H1 (cell line): ENCODE measurements around the gene ALDH1B1. TPM values are rescaled to one million over a fixed set of nuclear protein-coding genes. Genes with fewer than 3 reads are reported as not detected.

Source experiments
- CTCF ChIA-PET: fragments of 300-600 bp; sonication (Branson Sonifier 250); formaldehyde crosslinking; loops from one replicate; lab custom pipeline; 2021; ENCODE audit not compliant: partially characterized antibody; lab: Charles Lee
- POLR2A ChIA-PET: fragments of 300-600 bp; sonication (Branson Sonifier 250); formaldehyde crosslinking; loops from one replicate; lab custom pipeline; 2021; ENCODE audit warnings: inconsistent platforms; ENCODE audit not compliant: partially characterized antibody; lab: Charles Lee
- DNase-seq, 2 experiments: peaks; one replicate each; pipeline versions ENCODE4 v3.0.0 to v3.0.0-alpha.2; 2010 to 2022; ENCODE audit warnings: low spot score in 2 of 2, low read depth in 1 of 2, mixed read lengths in 1 of 2
- FAIRE-seq: peaks from 2 replicates; lab custom pipeline; 2011; peaks lifted over from hg19 to GRCh38; lab: Jason Lieb, UNC
- H2AFZ ChIP-seq: 2 replicates; pipeline ENCODE4 v1.8.1; 2012; ENCODE audit warnings: low read length, inconsistent platforms
- H2AK5ac ChIP-seq: 2 replicates; pipeline ENCODE4 v1.6.1; 2013; ENCODE audit warnings: low read depth, low read length
- H2BK120ac ChIP-seq: replicated peaks from 2 replicates; pipeline ENCODE3; 2013; ENCODE audit warnings: low read depth, low read length, inconsistent platforms
- H2BK12ac ChIP-seq: 2 replicates; pipeline ENCODE4 v1.6.1; 2013; ENCODE audit warnings: low read depth, low read length
- H2BK15ac ChIP-seq: 2 replicates; pipeline ENCODE4 v1.6.1; 2013; ENCODE audit warnings: low read length
- H2BK20ac ChIP-seq: 2 replicates; pipeline ENCODE4 v1.6.1; 2013; ENCODE audit warnings: low read length
- H2BK5ac ChIP-seq: 2 replicates; pipeline ENCODE4 v1.6.1; 2013; ENCODE audit warnings: low read depth, low read length
- H3K14ac ChIP-seq: 2 replicates; pipeline ENCODE4 v1.6.1; 2013; ENCODE audit warnings: inconsistent platforms; ENCODE audit not compliant: insufficient read length
- H3K18ac ChIP-seq: 2 replicates; pipeline ENCODE4 v1.6.1; 2013; ENCODE audit warnings: low read length; ENCODE audit errors: extremely low read depth
- H3K23ac ChIP-seq: 2 replicates; pipeline ENCODE4 v1.6.1; 2013; ENCODE audit warnings: inconsistent platforms; ENCODE audit not compliant: insufficient read length
- H3K23me2 ChIP-seq: 2 replicates; pipeline ENCODE4 v1.6.1; 2013; ENCODE audit warnings: low read depth, low read length
- H3K27ac ChIP-seq: 2 replicates; pipeline ENCODE4 v1.6.1; 2011; ENCODE audit warnings: low read depth, low read length, inconsistent platforms
- H3K27me3 ChIP-seq, 4 experiments: replicated peaks in 1 of 4; 1 replicate in 1 of 4; 2 replicates in 3 of 4; pipeline versions ENCODE4 v1.6.1 to v1.8.1; 2011 to 2013; ENCODE audit warnings: low read length in 3 of 4, mild to moderate bottlenecking in 3 of 4, inconsistent platforms in 2 of 4, mixed read lengths in 2 of 4, moderate library complexity in 1 of 4; ENCODE audit not compliant: control insufficient read depth in 3 of 4, insufficient read depth in 3 of 4; ENCODE audit errors: extremely low read depth in 1 of 4
- H3K36me3 ChIP-seq, 4 experiments: 2 replicates each; pipeline versions ENCODE4 v1.6.1 to v1.8.1; 2011 to 2013; ENCODE audit warnings: mild to moderate bottlenecking in 4 of 4, low read length in 3 of 4, moderate library complexity in 2 of 4, control low read depth in 1 of 4, inconsistent platforms in 1 of 4; ENCODE audit not compliant: insufficient read depth in 4 of 4, control insufficient read depth in 2 of 4
- H3K4ac ChIP-seq: replicated peaks from 2 replicates; pipeline ENCODE3; 2013; ENCODE audit warnings: low read length, low read depth, mixed read lengths, inconsistent platforms; ENCODE audit not compliant: insufficient read length
- H3K4me1 ChIP-seq, 4 experiments: replicated peaks in 1 of 4; 1 replicate in 1 of 4; 2 replicates in 3 of 4; pipeline versions ENCODE4 v1.6.1 to v1.8.1; 2011 to 2013; ENCODE audit warnings: low read length in 3 of 4, inconsistent platforms in 2 of 4, mixed read lengths in 1 of 4; ENCODE audit not compliant: insufficient read depth in 4 of 4, control insufficient read depth in 3 of 4
- H3K4me2 ChIP-seq, 2 experiments: 2 replicates each; pipeline versions ENCODE4 v1.6.1 to v1.8.1; 2011 to 2013; ENCODE audit warnings: low read depth in 2 of 2, low read length in 2 of 2, control low read depth in 1 of 2, inconsistent platforms in 1 of 2, mild to moderate bottlenecking in 1 of 2; ENCODE audit not compliant: insufficient read depth in 1 of 2
- H3K4me3 ChIP-seq, 4 experiments: fragments of 200-600, 300-600 bp in 1 of 4; sonication (generic), shearing (Covaris generic), sonication (Bioruptor Twin) in 1 of 4; 2 replicates each; pipeline versions ENCODE4 v1.5.1 to v1.8.1; 2011 to 2016; ENCODE audit warnings: low read length in 4 of 4, low read depth in 3 of 4, control low read depth in 2 of 4, inconsistent platforms in 2 of 4, mild to moderate bottlenecking in 2 of 4, mixed read lengths in 1 of 4, moderate library complexity in 1 of 4; ENCODE audit not compliant: insufficient read depth in 2 of 4; ENCODE audit errors: extremely low read depth in 1 of 4
- H3K56ac ChIP-seq: replicated peaks from 2 replicates; pipeline ENCODE3; 2013; ENCODE audit warnings: low read depth, mild to moderate bottlenecking, mixed read lengths, low read length, inconsistent platforms; ENCODE audit not compliant: insufficient read length
- H3K79me1 ChIP-seq: 2 replicates; pipeline ENCODE4 v1.6.1; 2013; ENCODE audit warnings: low read depth, low read length, control low read depth
- H3K79me2 ChIP-seq, 2 experiments: 2 replicates each; pipeline versions ENCODE4 v1.6.1 to v1.8.1; 2012 to 2013; ENCODE audit warnings: low read length in 2 of 2, mild to moderate bottlenecking in 2 of 2, inconsistent platforms in 1 of 2; ENCODE audit not compliant: insufficient read depth in 2 of 2, control insufficient read depth in 1 of 2
- H3K9ac ChIP-seq, 4 experiments: replicated peaks in 1 of 4; 1 replicate in 1 of 4; 2 replicates in 3 of 4; pipeline versions ENCODE4 v1.6.1 to v1.8.1; 2011 to 2013; ENCODE audit warnings: low read depth in 3 of 4, low read length in 3 of 4, control low read depth in 2 of 4, mild to moderate bottlenecking in 2 of 4, moderate library complexity in 2 of 4, inconsistent platforms in 1 of 4; ENCODE audit errors: extremely low read depth in 1 of 4
- H3K9me3 ChIP-seq, 2 experiments: 2 replicates each; pipeline versions ENCODE4 v1.6.1 to v1.8.1; 2012 to 2013; ENCODE audit warnings: mild to moderate bottlenecking in 2 of 2, moderate library complexity in 2 of 2, control low read depth in 1 of 2, inconsistent platforms in 1 of 2, low read depth in 1 of 2, low read length in 1 of 2, mixed read lengths in 1 of 2; ENCODE audit not compliant: insufficient read depth in 2 of 2
- H4K20me1 ChIP-seq, 2 experiments: replicated peaks in 1 of 2; 2 replicates each; pipeline versions ENCODE3 to v1.8.1; 2011 to 2013; ENCODE audit warnings: inconsistent platforms in 2 of 2, low read length in 2 of 2, mild to moderate bottlenecking in 1 of 2; ENCODE audit not compliant: insufficient read depth in 2 of 2, control insufficient read depth in 1 of 2
- H4K5ac ChIP-seq: 2 replicates; pipeline ENCODE4 v1.6.1; 2013; ENCODE audit warnings: low read length, low read depth, mixed read lengths, inconsistent platforms; ENCODE audit not compliant: insufficient read length
- H4K8ac ChIP-seq: 2 replicates; pipeline ENCODE4 v1.8.0; 2013; ENCODE audit warnings: mild to moderate bottlenecking, moderate library complexity, low read length, inconsistent platforms; ENCODE audit not compliant: insufficient read depth; ENCODE audit errors: extremely low read depth
- H4K91ac ChIP-seq: replicated peaks from 2 replicates; pipeline ENCODE3; 2013; ENCODE audit warnings: low read length, mixed read lengths, inconsistent platforms; ENCODE audit not compliant: insufficient read length
- RNF2 ChIP-seq: fragments of 200-900, 300-1000 bp; sonication (generic); IDR thresholded peaks from 2 replicates; pipeline ENCODE4 v1.7.1; 2016; ENCODE audit warnings: borderline replicate concordance, low read depth, mild to moderate bottlenecking, antibody characterized with exemption, low read length; ENCODE audit not compliant: poor library complexity, severe bottlenecking; ENCODE audit errors: missing control alignments
- SP2 ChIP-seq: IDR thresholded peaks from 2 replicates; pipeline ENCODE4 v1.6.1; 2012; ENCODE audit warnings: mild to moderate bottlenecking, low read length, inconsistent platforms
- WGBS, 2 experiments: shearing (Covaris generic) in 1 of 2; methylation state at CpG; one replicate each; pipeline versions ENCODE4 v1.1.6 to v1.1.7; 2013 to 2015; ENCODE audit warnings: low lambda C conversion rate in 2 of 2, mixed read lengths in 2 of 2, inconsistent platforms in 1 of 2, low coverage in 1 of 2, missing lambda C conversion rate in 1 of 2; ENCODE audit not compliant: insufficient replicate concordance in 2 of 2, insufficient coverage in 1 of 2, insufficient read length in 1 of 2; ENCODE audit errors: extremely low coverage in 1 of 2, missing lambda C conversion rate in 1 of 2; 5-methylcytosine and 5-hydroxymethylcytosine counted together
- polyA plus RNA-seq, 7 experiments: library from polyadenylated mRNA; depleted of rRNA in 3 of 7; stranded (reverse) in 5 of 7; unstranded in 2 of 7; fragments of >200 nt in 5 of 7; fragments of 200-250 nt in 2 of 7; gene quantifications; 1 replicate in 5 of 7; 2 replicates in 1 of 7; 4 replicates in 1 of 7; pipeline versions ENCODE4 v1.2.1 to v1.2.3, GENCODE V29; 2011 to 2013; ENCODE audit warnings: missing spikeins in 2 of 7, mixed read lengths in 2 of 7
- total RNA-seq: library from RNA; stranded (reverse); fragmentation: NEBNext Ultra II Directional; extraction: Animal tissue kit (Norgen Biotek cat#: 25700); gene quantifications from 2 replicates; pipeline ENCODE4 v1.2.1, GENCODE V29; 2021

Gene ALDH1B1
- total and polyA plus RNA-seq, 2 of the 8 experiments (the other 6 are each of a cell fraction or from before 2014, with no cell fraction given): 41.6 to 78.7 TPM

GRCh38 chr9:38376021-38376670 lies 16.4 kb upstream of the ALDH1B1 start:
- H2BK120ac ChIP-seq: no peak overlapping the region
- no peak overlapping the region for H4K8ac ChIP-seq
- no peaks in the 10 kb centered on the region for H3K79me1 ChIP-seq
- POLR2A ChIA-PET: interaction anchor here (1.5 kb wide), 1 partner anchor 8 kb away, joined by 4 read pairs; no protein-coding TSS in a partner anchor
- no peaks in the 10 kb centered on the region for H3K36me3 ChIP-seq
- H3K4ac ChIP-seq: no peak overlapping the region
- H3K4me3 ChIP-seq: no peak overlapping the region
- FAIRE-seq (no peak), DNase-seq (no peak)
- H3K79me2 ChIP-seq: no peaks in the 10 kb centered on the region
- no peak overlapping the region for H2BK5ac ChIP-seq
- no peak overlapping the region for H3K27ac ChIP-seq
- H4K5ac ChIP-seq: no peak overlapping the region
- CTCF ChIA-PET: interaction anchor here (1.1 to 2.9 kb wide), 4 partner anchors 17 to 215 kb away, joined by 3 to 9 read pairs (median 5); no protein-coding TSS in a partner anchor
- no peak overlapping the region for H2BK12ac ChIP-seq
- H4K20me1 ChIP-seq: no peaks in the 10 kb centered on the region
- H3K4me1 ChIP-seq: peaks cover 5 to 12% (median 8%) of the 10 kb centered on the region in 4 experiments; a peak in 6 of 7 replicates
- WGBS, 2 experiments: 82% methylated on average over 9 of the region's 9 CpGs; no CpG with 5 or more reads in 1 of the 2 experiments
- H2AFZ ChIP-seq: no peak overlapping the region
- no peak for TF ChIP-seq SP2
- no peak for TF ChIP-seq RNF2
- TF ChIP-seq, all 59 proteins: peak for 0
- H3K9me3 ChIP-seq: no peaks in the 10 kb centered on the region; a peak in 1 of 4 replicates
- H3K18ac ChIP-seq: no peak overlapping the region
- H4K91ac ChIP-seq: no peak overlapping the region
- no peak overlapping the region for H3K56ac ChIP-seq
- no peaks in the 10 kb centered on the region for H3K23me2 ChIP-seq
- no peak overlapping the region for H3K4me2 ChIP-seq
- peaks cover 0 to 7% (median 1%) of the 10 kb centered on the region in 4 experiments; a peak in 2 of 7 replicates for H3K27me3 ChIP-seq
- H2AK5ac ChIP-seq: no peak overlapping the region
- no peak overlapping the region for H3K9ac ChIP-seq
- H2BK15ac ChIP-seq: no peak overlapping the region
- H2BK20ac ChIP-seq: no peak overlapping the region
- no peak overlapping the region for H3K14ac ChIP-seq
- no peak overlapping the region for H3K23ac ChIP-seq
